GM12874 (cell line): ENCODE data around the gene ACACA.

Source experiments
- TF ChIP-seq, protein P1 (sequence below): IDR thresholded peaks from 2 replicates; pipeline ENCODE4 v1.5.1; 2011; ENCODE audit warnings: low read depth, mild to moderate bottlenecking, control low read depth, low read length, moderate library complexity; ENCODE audit not compliant: insufficient read depth

The ACACA gene

DNA sequence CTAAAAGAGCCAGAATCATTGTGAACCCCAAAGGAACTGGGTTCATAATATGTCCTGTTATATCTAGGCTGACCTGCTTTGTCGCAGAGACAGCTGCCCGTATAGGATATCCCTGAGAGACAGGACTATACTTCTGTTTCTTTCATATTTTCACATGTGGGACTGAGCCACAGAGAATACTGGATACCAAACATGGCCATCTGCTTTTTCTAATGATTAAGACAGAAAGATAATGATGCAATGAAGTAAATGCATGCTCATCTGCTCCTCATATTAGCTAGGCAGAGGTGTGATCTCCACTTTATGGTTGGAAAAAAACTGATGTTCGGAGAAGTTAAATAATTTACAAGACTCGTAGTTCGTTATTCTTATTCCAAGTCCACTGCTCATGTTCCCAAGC lies 297.5 kb downstream of the ACACA start:
- TF ChIP-seq, protein P1, sequence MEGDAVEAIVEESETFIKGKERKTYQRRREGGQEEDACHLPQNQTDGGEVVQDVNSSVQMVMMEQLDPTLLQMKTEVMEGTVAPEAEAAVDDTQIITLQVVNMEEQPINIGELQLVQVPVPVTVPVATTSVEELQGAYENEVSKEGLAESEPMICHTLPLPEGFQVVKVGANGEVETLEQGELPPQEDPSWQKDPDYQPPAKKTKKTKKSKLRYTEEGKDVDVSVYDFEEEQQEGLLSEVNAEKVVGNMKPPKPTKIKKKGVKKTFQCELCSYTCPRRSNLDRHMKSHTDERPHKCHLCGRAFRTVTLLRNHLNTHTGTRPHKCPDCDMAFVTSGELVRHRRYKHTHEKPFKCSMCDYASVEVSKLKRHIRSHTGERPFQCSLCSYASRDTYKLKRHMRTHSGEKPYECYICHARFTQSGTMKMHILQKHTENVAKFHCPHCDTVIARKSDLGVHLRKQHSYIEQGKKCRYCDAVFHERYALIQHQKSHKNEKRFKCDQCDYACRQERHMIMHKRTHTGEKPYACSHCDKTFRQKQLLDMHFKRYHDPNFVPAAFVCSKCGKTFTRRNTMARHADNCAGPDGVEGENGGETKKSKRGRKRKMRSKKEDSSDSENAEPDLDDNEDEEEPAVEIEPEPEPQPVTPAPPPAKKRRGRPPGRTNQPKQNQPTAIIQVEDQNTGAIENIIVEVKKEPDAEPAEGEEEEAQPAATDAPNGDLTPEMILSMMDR, result no peak

DNA sequence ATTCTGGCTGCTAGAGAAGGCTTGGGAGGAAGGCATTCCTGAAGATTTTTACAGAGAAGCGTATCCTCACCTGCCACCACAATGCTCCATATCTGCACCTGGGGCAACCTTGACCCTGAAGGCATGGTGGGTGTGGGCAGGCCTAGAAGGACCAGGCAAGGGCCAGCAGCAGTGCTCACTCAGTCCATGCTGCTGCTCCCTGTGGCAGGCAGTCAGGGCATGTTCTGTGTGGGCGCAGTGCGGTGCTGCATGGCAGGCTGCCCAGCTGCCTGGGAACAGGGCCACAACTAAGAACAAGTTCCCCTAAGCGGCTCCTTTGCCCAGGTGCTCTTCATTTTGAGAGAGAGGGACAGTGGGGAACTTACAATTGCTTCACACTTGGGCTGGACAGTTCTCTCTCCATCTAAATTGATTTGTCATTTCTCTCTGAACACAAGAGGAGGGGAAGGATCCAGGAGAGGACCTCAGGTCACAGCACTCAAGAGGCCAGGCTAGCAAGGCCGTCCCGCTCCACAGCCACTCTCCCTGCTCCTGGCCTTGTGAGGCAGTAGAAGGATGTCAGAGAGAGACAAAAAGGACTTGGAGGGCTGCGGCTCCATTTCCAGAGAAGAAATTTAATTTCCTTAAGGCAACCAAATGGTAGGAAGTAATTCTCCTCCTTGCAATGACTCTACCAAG lies 299.1 kb downstream of the ACACA start:
- TF ChIP-seq, protein P1, result no peak

DNA sequence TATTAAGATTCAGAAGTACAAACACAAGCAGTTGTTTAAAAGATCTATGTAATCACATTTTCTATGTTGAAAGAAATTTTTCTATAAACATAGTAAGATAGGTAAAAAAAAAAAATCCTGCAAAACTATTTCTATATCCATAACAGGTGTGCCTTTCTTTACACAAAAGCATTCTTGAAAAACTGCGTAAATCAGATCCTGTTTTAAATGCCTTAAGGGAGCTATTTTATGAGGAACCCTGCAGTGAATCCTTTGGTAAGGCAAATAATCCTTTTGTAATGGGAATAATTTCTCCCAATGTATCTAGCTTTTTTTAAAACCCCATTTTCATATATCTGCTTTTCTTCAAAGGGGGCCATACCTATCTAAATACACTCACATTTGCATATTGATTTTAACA lies 300.6 kb downstream of the ACACA start:
- TF ChIP-seq, protein P1, result no peak

DNA sequence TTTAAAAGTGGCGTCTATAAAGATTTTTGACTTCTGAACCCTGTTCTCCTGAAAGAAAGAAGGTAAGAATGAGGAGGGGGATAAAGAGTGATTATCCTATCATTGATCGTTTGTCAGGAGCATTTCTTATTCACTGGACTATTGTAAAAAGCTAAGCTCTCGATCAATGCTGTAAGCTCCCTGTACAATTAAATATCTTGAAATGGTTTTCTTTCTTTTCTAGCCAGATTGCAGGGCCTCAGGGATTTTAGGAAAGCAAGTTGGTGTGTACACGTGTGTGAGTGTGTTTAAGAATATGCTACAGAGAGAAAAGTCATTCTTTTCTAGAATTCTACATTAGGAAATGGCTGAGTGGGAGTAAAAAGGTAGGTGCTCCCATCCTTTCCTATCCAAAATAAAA lies 303.4 kb downstream of the ACACA start:
- TF ChIP-seq, protein P1, result no peak

DNA sequence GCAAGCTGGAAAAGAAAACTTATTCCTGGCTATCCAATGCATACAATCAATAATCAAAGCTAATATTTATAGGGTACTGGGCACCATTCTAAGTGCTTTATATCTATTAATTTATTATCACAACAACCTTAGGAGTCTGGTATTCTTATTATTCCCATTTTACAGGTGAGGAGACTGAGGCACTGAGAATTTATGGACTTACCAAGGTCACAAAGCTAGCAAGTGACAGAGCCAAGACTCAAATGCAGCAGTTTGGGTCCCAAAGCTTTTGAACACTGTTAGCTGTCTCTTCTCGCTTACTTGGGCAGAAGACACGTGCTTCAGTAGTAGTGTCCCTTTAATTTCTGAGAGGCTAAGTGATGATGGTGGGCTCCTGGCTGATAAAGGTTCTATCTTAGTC lies 305.3 kb downstream of the ACACA start:
- TF ChIP-seq, protein P1, result no peak

DNA sequence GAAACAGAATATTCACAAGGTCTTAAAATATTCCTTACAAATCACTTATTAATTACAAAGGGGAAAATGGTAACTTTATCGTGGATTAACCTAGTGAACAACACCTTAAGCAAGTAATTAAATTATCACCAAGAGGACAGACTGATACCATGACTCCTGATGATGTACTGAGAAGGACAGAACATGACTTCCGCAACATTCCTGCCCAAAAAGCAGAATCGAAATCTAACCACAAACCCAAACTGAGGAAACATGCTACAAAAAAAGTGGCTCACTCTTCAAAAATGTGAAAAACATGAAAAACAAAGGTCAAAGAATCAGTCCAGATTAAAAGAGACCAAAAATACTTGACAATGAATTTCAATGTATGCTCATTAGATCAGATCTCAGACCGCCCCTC lies 306.4 kb downstream of the ACACA start:
- TF ChIP-seq, protein P1, result no peak

DNA sequence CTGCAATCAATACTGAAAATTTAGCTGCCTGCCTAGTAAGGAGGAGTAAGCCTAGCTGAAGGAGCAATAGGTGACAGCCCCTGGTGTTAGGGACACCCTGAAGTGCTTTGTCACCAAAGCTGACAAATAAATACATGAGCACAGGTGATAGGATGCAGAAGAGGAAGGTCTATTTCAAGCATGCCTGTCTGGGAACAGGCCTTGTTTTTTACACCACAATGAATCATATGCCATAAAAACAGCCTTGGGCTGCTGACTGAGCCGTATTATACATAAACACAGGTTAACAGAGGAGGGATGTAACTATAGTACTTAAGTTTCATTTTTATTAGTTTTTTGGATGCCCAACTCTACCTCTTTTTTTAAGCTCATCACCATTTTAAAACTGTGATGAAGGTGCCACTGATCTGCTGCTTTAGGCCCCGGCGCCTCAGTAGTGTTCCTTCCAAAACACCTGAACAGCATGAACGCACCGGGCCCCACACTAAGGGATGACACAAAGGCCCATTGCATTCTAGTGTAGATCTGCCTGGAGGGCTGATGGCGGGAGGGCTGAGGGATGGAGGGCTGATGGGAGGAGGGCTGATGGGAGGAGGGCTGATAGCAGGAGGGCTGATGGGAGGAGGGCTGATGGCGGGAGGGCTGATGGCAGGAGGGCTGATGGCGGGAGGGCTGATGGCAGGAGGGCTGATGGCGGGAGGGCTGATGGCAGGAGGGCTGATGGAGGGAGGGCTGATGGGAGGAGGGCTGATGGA lies 307.5 kb downstream of the ACACA start:
- TF ChIP-seq, protein P1, result no peak
